Spleen (tissue), 11 donors: Measurements from ENCODE around the gene CTNNA2. TPM values are rescaled to one million over a fixed set of nuclear protein-coding genes. Genes with fewer than 3 reads are reported as not detected.

Experiments used
- DNase-seq: peaks from one replicate; pipeline ENCODE4 v3.0.0-alpha.2; 2020
- H3K27ac ChIP-seq, 8 donors: fragments of 200-600 bp; sonication (generic) in 7 of 8; 1 replicate in 4 of 8; 2 replicates in 4 of 8; pipeline versions ENCODE4 v1.5.0 to v1.8.0; 2016 to 2021; ENCODE audit warnings: inconsistent platforms in 4 of 8, mild to moderate bottlenecking in 4 of 8, moderate library complexity in 1 of 8
- H3K27me3 ChIP-seq, 7 donors: fragments of 200-600 bp; sonication (generic) in 6 of 7; replicated peaks in 1 of 7; 1 replicate in 4 of 7; 2 replicates in 3 of 7; pipeline versions ENCODE4 v1.5.0 to v1.8.0; 2016 to 2021; ENCODE audit warnings: inconsistent platforms in 3 of 7, mild to moderate bottlenecking in 1 of 7
- H3K36me3 ChIP-seq, 6 donors: fragments of 200-600 bp; sonication (generic) in 5 of 6; 1 replicate in 4 of 6; 2 replicates in 2 of 6; pipeline versions ENCODE4 v1.5.0 to v1.8.0; 2016 to 2021; ENCODE audit warnings: inconsistent platforms in 2 of 6
- H3K4me1 ChIP-seq, 6 donors: fragments of 200-600 bp; sonication (generic) in 5 of 6; 1 replicate in 3 of 6; 2 replicates in 3 of 6; pipeline versions ENCODE4 v1.5.0 to v1.8.0; 2016 to 2021; ENCODE audit warnings: inconsistent platforms in 3 of 6
- H3K4me3 ChIP-seq, 8 donors: fragments of 200-600 bp; sonication (generic) in 7 of 8; 1 replicate in 4 of 8; 2 replicates in 4 of 8; pipeline versions ENCODE4 v1.5.0 to v1.8.0; 2016 to 2021; ENCODE audit warnings: inconsistent platforms in 4 of 8, mild to moderate bottlenecking in 4 of 8, moderate library complexity in 2 of 8
- H3K9me3 ChIP-seq, 8 donors: fragments of 200-600 bp; sonication (generic) in 7 of 8; 1 replicate in 4 of 8; 2 replicates in 4 of 8; pipeline versions ENCODE4 v1.5.0 to v1.8.0; 2016 to 2021; ENCODE audit warnings: inconsistent platforms in 4 of 8
- POLR2A ChIP-seq, 3 donors: fragments of 450-650 bp; IDR thresholded peaks; one replicate each; pipeline ENCODE4 v1.5.1; 2017; ENCODE audit warnings: antibody characterized with exemption in 3 of 3, mild to moderate bottlenecking in 1 of 3
- POLR2AphosphoS5 ChIP-seq, 3 donors: sonication (generic); formaldehyde crosslinking; IDR thresholded peaks; one replicate each; pipeline ENCODE4 v1.5.1; 2017; ENCODE audit warnings: antibody characterized with exemption in 3 of 3
- WGBS, 5 donors: extraction: QIAGEN DNeasy Blood & Tissue Kit in 3 of 5; methylation state at CpG; one replicate each; pipeline versions ENCODE4 v1.1.5 to v1.1.7; 2013 to 2018; 5-methylcytosine and 5-hydroxymethylcytosine counted together
- intact Hi-C: fragments of 100-400 bp; cut with DNase I; formaldehyde crosslinking; loops from one replicate; pipeline ENCODE4 v1.15.0; 2023; ENCODE audit warnings: low total_unique reads
- polyA plus RNA-seq, 3 donors: library from polyadenylated mRNA; stranded (reverse); fragments of 200-250 nt; gene quantifications; one replicate each; pipeline ENCODE4 v1.2.1, GENCODE V29; 2013
- total RNA-seq, 7 donors: library from RNA; depleted of rRNA in 3 of 7; stranded (reverse); fragments of >200 nt in 3 of 7; fragmentation: NEBNext Ultra II Directional in 4 of 7; extraction: Animal tissue kit (Norgen Biotek cat#: 25700) in 4 of 7; gene quantifications; one replicate each; pipeline versions ENCODE4 v1.1.0 to v1.2.1, GENCODE V29; 2016 to 2021
- TF ChIP-seq, protein P1 (sequence below), 11 experiments: fragments of 200-600 bp in 7 of 11; fragments of 450-650 bp in 4 of 11; sonication (generic) in 4 of 11; IDR thresholded peaks in 8 of 11; conservative IDR thresholded peaks in 3 of 11; 1 replicate in 7 of 11; 2 replicates in 4 of 11; pipeline versions ENCODE4 v1.4.0 to v1.8.0; 2016 to 2021; ENCODE audit warnings: antibody characterized with exemption in 11 of 11, inconsistent platforms in 4 of 11, mild to moderate bottlenecking in 1 of 11
- donor health status: healthy with polysubstance abuse.
- donor health status: DM: no; HTN: no; CAD: no; lungs with moderate emphysema.
- donor health status: DM: no; HTN: no; CAD: no.
- donor health status: Bipolar disorder and iron deficiency.
- donor health status: healthy.
- donor health status: DM: no; HTN: no; CAD: no.
- donor health status: DM: yes; HTN: yes; CAD: no.

The CTNNA2 gene
- total and polyA plus RNA-seq, 10 donors: not detected

DNA sequence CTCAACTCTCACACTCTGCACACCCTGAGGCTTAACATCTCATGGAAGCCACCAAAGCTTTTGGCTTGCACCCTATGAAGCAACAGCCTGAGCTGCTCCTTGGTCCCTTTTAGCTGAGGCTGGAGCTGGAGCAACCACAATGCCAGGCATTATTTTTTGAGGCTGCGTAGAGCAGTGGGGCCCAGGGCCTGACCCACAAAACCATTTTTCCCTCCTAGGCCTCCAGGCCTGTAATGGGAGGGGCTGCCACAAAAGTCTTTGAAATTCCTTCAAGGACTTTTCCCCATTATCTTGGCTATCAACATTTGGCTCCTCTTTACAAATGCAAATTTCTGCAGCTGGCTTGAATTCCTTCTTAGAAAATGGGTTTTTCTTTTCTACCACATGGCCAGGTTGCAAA lies 39.8 kb downstream of the CTNNA2 start:
- peaks cover 0 to 78% (median 61%) of the 10 kb centered on the region in 8 donors for H3K9me3 ChIP-seq
- intact Hi-C loops: no loop called here

DNA sequence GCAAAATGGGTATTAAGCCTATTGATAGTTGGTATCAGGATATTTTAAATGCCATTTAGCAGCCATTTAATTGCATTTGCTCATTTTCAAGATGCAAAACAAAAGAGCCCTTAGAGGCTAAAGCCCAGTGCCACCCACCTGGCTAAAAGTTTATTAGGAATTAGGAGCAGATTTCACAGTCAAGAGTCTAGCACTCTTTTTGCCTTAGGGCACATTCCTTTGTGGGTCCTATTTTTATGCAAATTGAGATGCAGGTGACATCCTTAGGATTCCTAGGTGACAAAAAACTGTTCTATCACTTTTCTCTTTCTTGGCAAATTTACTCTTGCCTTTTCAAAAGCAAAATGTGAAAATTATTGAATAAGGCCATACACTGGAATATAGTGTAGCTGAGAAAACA lies 42.0 kb downstream of the CTNNA2 start:
- H3K4me1 ChIP-seq: no peaks in the 10 kb centered on the region
- intact Hi-C loops: no loop called here
- no peak for DNase-seq
- no peak overlapping the region for H3K4me3 ChIP-seq
- H3K27ac ChIP-seq: no peak overlapping the region
- H3K36me3 ChIP-seq: no peaks in the 10 kb centered on the region
- no peaks in the 10 kb centered on the region for H3K27me3 ChIP-seq
- peaks cover 0 to 59% (median 39%) of the 10 kb centered on the region in 8 donors for H3K9me3 ChIP-seq
- TF ChIP-seq POLR2A (IDR thresholded peaks at IDR 0.05) (no peak), POLR2AphosphoS5 (IDR thresholded peaks at IDR 0.05) (no peak)
- TF ChIP-seq, protein P1, sequence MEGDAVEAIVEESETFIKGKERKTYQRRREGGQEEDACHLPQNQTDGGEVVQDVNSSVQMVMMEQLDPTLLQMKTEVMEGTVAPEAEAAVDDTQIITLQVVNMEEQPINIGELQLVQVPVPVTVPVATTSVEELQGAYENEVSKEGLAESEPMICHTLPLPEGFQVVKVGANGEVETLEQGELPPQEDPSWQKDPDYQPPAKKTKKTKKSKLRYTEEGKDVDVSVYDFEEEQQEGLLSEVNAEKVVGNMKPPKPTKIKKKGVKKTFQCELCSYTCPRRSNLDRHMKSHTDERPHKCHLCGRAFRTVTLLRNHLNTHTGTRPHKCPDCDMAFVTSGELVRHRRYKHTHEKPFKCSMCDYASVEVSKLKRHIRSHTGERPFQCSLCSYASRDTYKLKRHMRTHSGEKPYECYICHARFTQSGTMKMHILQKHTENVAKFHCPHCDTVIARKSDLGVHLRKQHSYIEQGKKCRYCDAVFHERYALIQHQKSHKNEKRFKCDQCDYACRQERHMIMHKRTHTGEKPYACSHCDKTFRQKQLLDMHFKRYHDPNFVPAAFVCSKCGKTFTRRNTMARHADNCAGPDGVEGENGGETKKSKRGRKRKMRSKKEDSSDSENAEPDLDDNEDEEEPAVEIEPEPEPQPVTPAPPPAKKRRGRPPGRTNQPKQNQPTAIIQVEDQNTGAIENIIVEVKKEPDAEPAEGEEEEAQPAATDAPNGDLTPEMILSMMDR (IDR thresholded peaks at IDR 0.05 in 8 of 11, conservative IDR thresholded peaks at IDR 0.05 in 3 of 11): no peak

More for the DNA sequence above, 39.8 kb downstream of the CTNNA2 start:
- Histone ChIP-seq H3K4me1 (no peaks in the 10 kb centered on the region), H3K36me3 (no peaks in the 10 kb centered on the region), H3K4me3 (no peak overlapping the region), H3K27me3 (no peaks in the 10 kb centered on the region), H3K27ac (no peak overlapping the region)
- WGBS, 5 donors: 54 to 81% (median 75%) methylated on average over 1 of the region's 1 CpG
- TF ChIP-seq, protein P1 (IDR thresholded peaks at IDR 0.05 in 8 of 11, conservative IDR thresholded peaks at IDR 0.05 in 3 of 11): no peak
- TF ChIP-seq POLR2A (IDR thresholded peaks at IDR 0.05) (no peak), POLR2AphosphoS5 (IDR thresholded peaks at IDR 0.05) (no peak)
- no peak for DNase-seq

DNA sequence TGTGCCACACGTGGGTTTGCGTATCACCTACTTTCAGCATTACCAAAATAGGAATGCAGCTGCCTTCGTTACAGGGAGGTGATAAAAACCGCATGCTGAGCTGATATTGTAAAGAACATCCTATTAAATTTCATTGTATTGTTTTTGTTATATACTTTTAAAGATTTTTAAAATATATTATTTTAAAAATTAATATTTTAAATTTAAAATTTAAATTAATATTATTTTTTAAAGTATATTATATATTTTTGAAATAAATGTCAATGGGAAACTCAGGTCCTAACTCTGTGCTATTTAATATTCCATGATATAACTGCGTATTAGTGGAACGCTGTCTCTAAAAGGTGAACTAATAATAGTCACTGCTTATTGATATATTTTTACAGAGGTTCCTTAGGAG lies 51.2 kb downstream of the CTNNA2 start:
- intact Hi-C loops: no loop called here
- Histone ChIP-seq H3K27me3 (no peaks in the 10 kb centered on the region), H3K36me3 (no peaks in the 10 kb centered on the region), H3K4me1 (no peaks in the 10 kb centered on the region), H3K9me3 (peaks cover 0 to 34% (median 13%) of the 10 kb centered on the region in 8 donors), H3K27ac (no peak overlapping the region), H3K4me3 (no peak overlapping the region)
- WGBS, 5 donors: 85 to 96% (median 91%) methylated on average over 6 of the region's 6 CpGs
- TF ChIP-seq POLR2AphosphoS5 (IDR thresholded peaks at IDR 0.05) (no peak), POLR2A (IDR thresholded peaks at IDR 0.05) (no peak)
- TF ChIP-seq, protein P1 (IDR thresholded peaks at IDR 0.05 in 8 of 11, conservative IDR thresholded peaks at IDR 0.05 in 3 of 11): no peak
- no peak for DNase-seq

DNA sequence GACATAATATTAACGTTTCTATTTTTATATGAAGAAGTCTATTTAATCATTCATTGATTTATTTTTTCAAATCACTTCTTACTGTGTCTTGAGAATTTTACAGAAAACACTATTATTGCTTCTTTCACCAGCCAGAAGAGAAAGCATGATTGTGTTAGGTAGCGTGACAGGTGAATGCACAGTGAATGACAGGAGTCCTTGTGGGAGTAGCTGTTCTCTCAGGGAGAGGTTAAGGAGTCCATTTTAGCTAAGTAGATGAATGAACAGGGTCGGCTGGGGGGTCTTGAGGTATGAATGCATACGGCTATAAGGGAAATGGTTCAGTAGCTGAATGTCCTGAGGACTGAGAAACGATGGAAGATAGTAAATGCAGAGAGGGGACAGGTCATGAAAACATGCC lies 56.2 kb downstream of the CTNNA2 start:
- Histone ChIP-seq H3K4me1 (no peaks in the 10 kb centered on the region), H3K4me3 (no peak overlapping the region), H3K9me3 (peaks cover 0 to 21% (median 0%) of the 10 kb centered on the region in 8 donors), H3K36me3 (no peaks in the 10 kb centered on the region), H3K27me3 (no peaks in the 10 kb centered on the region), H3K27ac (no peak overlapping the region)
- WGBS, 5 donors: 63 to 70% (median 66%) methylated on average over 5 of the region's 5 CpGs
- no peak for DNase-seq
- intact Hi-C loops: no loop called here
- TF ChIP-seq, protein P1 (IDR thresholded peaks at IDR 0.05 in 8 of 11, conservative IDR thresholded peaks at IDR 0.05 in 3 of 11): no peak
- TF ChIP-seq POLR2AphosphoS5 (IDR thresholded peaks at IDR 0.05) (no peak), POLR2A (IDR thresholded peaks at IDR 0.05) (no peak)
